Fibroblast of lung (primary cell): ENCODE results near the gene IFNA4.

Experiments
- CTCF ChIP-seq, 2 donors: IDR thresholded peaks in 1 of 2; conservative IDR thresholded peaks in 1 of 2; 1 replicate in 1 of 2; 2 replicates in 1 of 2; pipeline ENCODE4 v1.5.1; 2011 to 2012; ENCODE audit warnings: low read length in 2 of 2, control low read depth in 1 of 2, inconsistent platforms in 1 of 2, low read depth in 1 of 2, mild to moderate bottlenecking in 1 of 2
- EZH2 ChIP-seq: IDR thresholded peaks from 2 replicates; pipeline ENCODE4 v1.5.1; 2012; ENCODE audit warnings: low read length, control low read depth, mild to moderate bottlenecking; ENCODE audit errors: missing control alignments

DNA sequence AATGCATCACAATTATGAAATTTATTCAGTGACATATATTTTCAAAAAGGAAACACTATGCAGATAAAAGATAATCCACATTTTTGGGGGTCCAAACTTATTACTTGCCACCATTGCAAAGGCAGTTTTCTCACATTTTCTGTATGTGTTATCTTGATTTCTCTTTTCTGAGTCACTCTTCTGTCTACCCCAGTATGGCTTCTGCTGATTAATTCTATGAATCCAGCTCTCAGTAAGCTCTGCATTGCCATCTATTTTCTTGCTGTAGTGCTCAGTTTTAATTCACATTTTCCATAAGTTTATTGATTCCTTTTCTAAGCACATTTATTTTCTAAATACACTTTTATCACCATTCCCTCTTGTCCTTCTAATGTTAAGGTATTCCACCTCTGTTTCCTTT lies 17.8 kb upstream of the IFNA4 start:
- TF ChIP-seq CTCF (conservative IDR thresholded peaks at IDR 0.05 in 1 of 2, IDR thresholded peaks at IDR 0.05 in 1 of 2; ENCODE audit: low read depth in 1 of 2, low read length in 2 of 2) (no peak), EZH2 (no peak)
